ENCODE results near the gene WTIP.

DNA sequence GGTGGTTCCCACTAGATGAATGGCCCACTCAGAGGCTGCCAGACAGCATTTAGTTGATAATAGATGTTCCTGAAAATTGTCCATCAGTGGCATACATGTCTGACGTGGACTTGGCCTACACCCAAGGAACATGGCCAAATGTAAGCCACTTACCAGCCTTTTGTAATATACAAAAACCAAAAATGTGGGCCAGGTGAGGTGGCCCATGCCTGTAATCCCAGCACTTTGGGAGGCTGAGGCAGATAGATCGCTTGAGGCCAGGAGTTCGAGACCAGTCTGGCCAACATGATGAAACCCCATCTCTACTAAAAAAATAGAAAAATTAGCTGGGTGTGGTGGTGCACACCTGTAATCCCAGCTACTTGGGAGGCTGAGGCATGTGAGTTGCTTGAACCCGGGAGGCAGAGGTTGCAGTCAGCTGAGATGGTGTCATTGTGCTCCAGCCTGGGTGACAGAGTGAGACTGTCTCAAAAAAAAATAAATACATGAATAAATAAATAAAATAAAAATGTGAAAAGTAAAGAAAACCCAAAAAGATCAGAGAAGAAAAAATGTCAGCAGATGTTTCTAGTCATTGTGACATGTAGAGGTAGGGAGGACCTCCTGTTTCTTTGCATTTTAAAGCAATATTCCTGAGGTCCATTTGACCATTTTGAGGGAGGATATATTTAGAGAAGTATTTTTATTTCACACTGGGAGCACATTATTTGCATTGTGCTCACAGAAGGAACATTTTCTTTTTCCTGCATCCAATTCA, 7.1 kb upstream of the WTIP start:
- TF ChIP-seq POLR2A (IDR thresholded peaks at IDR 0.05; ENCODE audit: low read length) (no peak), GATA1 (IDR thresholded peaks at IDR 0.05; ENCODE audit: low read depth, low read length) (no peak)

Measured in erythroblast (primary cell).